Osteoblast (primary cell): ENCODE results near the gene SYAP1. TPM values are rescaled to one million over a fixed set of nuclear protein-coding genes. Genes with fewer than 3 reads are reported as not detected.
A peak's percentile ranks its signal among the peaks of the same experiment; 100 is the strongest.
"Not testable (repeated sequence)": the region's sequence is repeated elsewhere in the genome, so short reads cannot be mapped to it uniquely, and the experiment has no call there.

Experiments
- DNase-seq: peaks from one replicate; pipeline ENCODE4 v3.0.0; 2011; ENCODE audit warnings: low spot score, mixed read lengths; ENCODE audit not compliant: insufficient read length; ENCODE audit errors: missing footprints
- H2AFZ ChIP-seq: 2 replicates; pipeline ENCODE4 v1.6.0; 2011; ENCODE audit warnings: mild to moderate bottlenecking, low read length
- H3K27ac ChIP-seq: 2 replicates; pipeline ENCODE4 v1.5.1; 2011; ENCODE audit warnings: mild to moderate bottlenecking, low read depth, low read length, moderate library complexity
- H3K27me3 ChIP-seq: 2 replicates; pipeline ENCODE4 v1.6.0; 2012; ENCODE audit warnings: mild to moderate bottlenecking, control low read depth, inconsistent platforms, low read length, moderate library complexity; ENCODE audit not compliant: insufficient read depth
- H3K36me3 ChIP-seq: 2 replicates; pipeline ENCODE4 v1.5.1; 2011; ENCODE audit warnings: mild to moderate bottlenecking, low read length, control low read depth, moderate library complexity; ENCODE audit not compliant: insufficient read depth
- H3K4me1 ChIP-seq: 2 replicates; pipeline ENCODE4 v1.5.1; 2011; ENCODE audit warnings: mild to moderate bottlenecking, low read length, control low read depth, moderate library complexity; ENCODE audit not compliant: insufficient read depth
- H3K4me2 ChIP-seq: 2 replicates; pipeline ENCODE4 v1.6.0; 2011; ENCODE audit warnings: mild to moderate bottlenecking, low read length; ENCODE audit not compliant: insufficient read depth
- H3K4me3 ChIP-seq: fragments of 200-600 bp; sonication (generic); 3 replicates; pipeline ENCODE4 v1.5.1; 2012; ENCODE audit warnings: mild to moderate bottlenecking, low read length, inconsistent platforms; ENCODE audit not compliant: insufficient read depth
- H3K79me2 ChIP-seq: 2 replicates; pipeline ENCODE4 v1.6.0; 2012; ENCODE audit warnings: mild to moderate bottlenecking, low read length, control low read depth, inconsistent platforms; ENCODE audit not compliant: insufficient read depth
- H3K9me3 ChIP-seq: 2 replicates; pipeline ENCODE4 v1.5.1; 2011; ENCODE audit warnings: low read depth, low read length, control low read depth
- H4K20me1 ChIP-seq: 2 replicates; pipeline ENCODE4 v1.6.0; 2012; ENCODE audit warnings: mild to moderate bottlenecking, low read length, control low read depth; ENCODE audit not compliant: insufficient read depth
- total RNA-seq: library from RNA; depleted of rRNA; stranded (reverse); fragments of >200 nt; gene quantifications from 2 replicates; pipeline ENCODE4 v1.2.3, GENCODE V29; 2012
- TF ChIP-seq, protein P1 (sequence below): IDR thresholded peaks from 2 replicates; pipeline ENCODE4 v1.5.1; 2011; ENCODE audit warnings: mild to moderate bottlenecking, low read depth, low read length, moderate library complexity; ENCODE audit errors: extremely low read depth

The SYAP1 gene
- total RNA-seq, 1 donor, result 25.7 TPM

DNA sequence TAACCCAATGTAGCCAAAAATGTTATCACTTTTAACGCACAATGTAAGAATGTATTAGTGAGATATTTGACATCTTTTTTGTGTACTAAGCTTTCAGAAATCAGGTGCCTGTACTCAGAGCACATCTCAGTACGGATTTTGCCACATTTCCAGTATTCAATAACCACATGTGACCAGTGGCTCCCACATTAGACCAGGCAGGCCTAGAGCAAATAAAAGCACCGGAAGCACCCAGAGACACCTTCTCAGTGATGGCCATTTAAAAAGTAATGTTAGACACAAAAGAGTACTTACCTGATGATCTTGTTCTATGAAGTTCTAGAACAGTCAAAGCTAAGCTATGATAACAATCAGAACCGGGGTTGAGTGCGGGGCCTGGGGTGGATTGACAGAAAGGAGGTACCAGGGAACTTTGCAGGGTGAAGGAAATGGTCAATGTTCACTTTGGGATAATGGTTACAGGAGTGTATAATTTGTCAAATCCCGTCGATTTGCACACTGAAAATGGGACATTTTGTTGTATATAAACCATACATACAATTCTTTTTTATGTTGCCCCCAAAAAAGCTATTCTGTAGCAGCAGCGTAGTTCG, 8.1 kb upstream of the SYAP1 start:
- Histone ChIP-seq H3K27ac (no peak overlapping the region), H2AFZ (peak overlapping the region; percentile 99), H3K36me3 (no peaks in the 10 kb centered on the region), H3K4me2 (peak overlapping the region; percentile 92), H3K27me3 (peaks cover 7% of the 10 kb centered on the region), H3K4me1 (no peaks in the 10 kb centered on the region), H3K79me2 (no peaks in the 10 kb centered on the region), H3K9me3 (no peaks in the 10 kb centered on the region), H4K20me1 (no peaks in the 10 kb centered on the region), H3K4me3 (peak overlapping the region; percentile 81)
- TF ChIP-seq, protein P1, sequence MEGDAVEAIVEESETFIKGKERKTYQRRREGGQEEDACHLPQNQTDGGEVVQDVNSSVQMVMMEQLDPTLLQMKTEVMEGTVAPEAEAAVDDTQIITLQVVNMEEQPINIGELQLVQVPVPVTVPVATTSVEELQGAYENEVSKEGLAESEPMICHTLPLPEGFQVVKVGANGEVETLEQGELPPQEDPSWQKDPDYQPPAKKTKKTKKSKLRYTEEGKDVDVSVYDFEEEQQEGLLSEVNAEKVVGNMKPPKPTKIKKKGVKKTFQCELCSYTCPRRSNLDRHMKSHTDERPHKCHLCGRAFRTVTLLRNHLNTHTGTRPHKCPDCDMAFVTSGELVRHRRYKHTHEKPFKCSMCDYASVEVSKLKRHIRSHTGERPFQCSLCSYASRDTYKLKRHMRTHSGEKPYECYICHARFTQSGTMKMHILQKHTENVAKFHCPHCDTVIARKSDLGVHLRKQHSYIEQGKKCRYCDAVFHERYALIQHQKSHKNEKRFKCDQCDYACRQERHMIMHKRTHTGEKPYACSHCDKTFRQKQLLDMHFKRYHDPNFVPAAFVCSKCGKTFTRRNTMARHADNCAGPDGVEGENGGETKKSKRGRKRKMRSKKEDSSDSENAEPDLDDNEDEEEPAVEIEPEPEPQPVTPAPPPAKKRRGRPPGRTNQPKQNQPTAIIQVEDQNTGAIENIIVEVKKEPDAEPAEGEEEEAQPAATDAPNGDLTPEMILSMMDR, result no peak
- DNase-seq, result peak; percentile 73

GRCh38 chrX:16711893-16712547, 7.4 kb upstream of the SYAP1 start:
- H3K27ac ChIP-seq, result peak overlapping the region; percentile 28
- TF ChIP-seq, protein P1, result no peak
- H3K36me3 ChIP-seq, result no peaks in the 10 kb centered on the region
- peaks cover 7% of the 10 kb centered on the region for H3K27me3 ChIP-seq
- no peaks in the 10 kb centered on the region for H3K79me2 ChIP-seq
- H4K20me1 ChIP-seq, result no peaks in the 10 kb centered on the region
- no peaks in the 10 kb centered on the region for H3K4me1 ChIP-seq
- peak overlapping the region; percentile 92 for H3K4me2 ChIP-seq
- peak; percentile 88 for DNase-seq
- peak overlapping the region; percentile 81 for H3K4me3 ChIP-seq
- H2AFZ ChIP-seq, result peak overlapping the region; percentile 99
- H3K9me3 ChIP-seq, result no peaks in the 10 kb centered on the region

DNA sequence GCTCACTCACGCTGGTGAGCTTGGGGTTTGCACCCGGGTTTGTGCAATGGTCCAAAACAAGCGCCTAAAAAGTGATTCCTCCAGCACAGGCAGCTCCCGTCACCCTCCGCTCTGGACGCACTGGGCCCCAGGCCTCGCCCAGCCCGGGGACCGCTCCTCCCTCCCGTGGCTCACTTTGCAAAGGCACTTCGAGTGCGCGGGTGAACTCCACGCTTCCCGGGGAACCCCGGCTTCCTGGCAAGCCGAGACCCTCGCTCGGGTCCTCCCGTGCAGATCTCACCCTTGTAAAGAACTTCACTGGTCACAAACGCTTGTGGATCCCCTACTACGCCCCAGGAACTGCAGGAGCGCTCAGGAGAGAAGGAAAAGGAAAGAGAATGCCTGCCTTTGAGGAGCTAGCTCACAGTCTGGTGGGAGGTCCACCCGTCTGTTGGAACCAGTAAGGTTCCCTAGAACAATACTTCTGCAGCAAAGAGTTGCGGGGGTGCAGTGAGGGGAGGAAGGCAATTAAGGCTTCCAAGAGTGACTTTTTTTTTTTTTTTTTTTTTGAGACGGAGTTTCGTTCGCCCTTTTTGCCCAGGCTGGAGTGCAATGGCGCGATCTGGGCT, 6.8 kb upstream of the SYAP1 start, which contains the start of gene CTPS2:
CTPS2 (minus strand) TSS at position 122 of the 608 bp plus-strand sequence. CDS start 9,767 bp downstream, outside the sequence.
- peak; percentile 97 for DNase-seq
- no peaks in the 10 kb centered on the region for H3K4me1 ChIP-seq
- H3K79me2 ChIP-seq, result no peaks in the 10 kb centered on the region
- peak within 1 kb of the TSS; percentile 99 for H2AFZ ChIP-seq
- peak within 1 kb of the TSS; percentile 81 for H3K4me3 ChIP-seq
- H3K27ac ChIP-seq, result peak within 1 kb of the TSS; percentile 28
- H3K36me3 ChIP-seq, result no peaks in the 10 kb centered on the region
- TF ChIP-seq, protein P1, result no peak
- H3K4me2 ChIP-seq, result peak within 1 kb of the TSS; percentile 92
- H4K20me1 ChIP-seq, result no peaks in the 10 kb centered on the region
- no peaks in the 10 kb centered on the region for H3K9me3 ChIP-seq
- H3K27me3 ChIP-seq, result peaks cover 7% of the 10 kb centered on the region

- Histone ChIP-seq H3K4me3 (no peak overlapping the region), H3K27ac (no peak overlapping the region), H3K27me3 (peaks cover 7% of the 10 kb centered on the region), H3K9me3 (no peaks in the 10 kb centered on the region), H3K36me3 (no peaks in the 10 kb centered on the region), H3K79me2 (no peaks in the 10 kb centered on the region), H3K4me2 (no peak overlapping the region), H4K20me1 (no peaks in the 10 kb centered on the region), H2AFZ (no peak overlapping the region), H3K4me1 (peaks cover 3% of the 10 kb centered on the region)
- DNase-seq, result no peak
- TF ChIP-seq, protein P1, result no peak
Measured at GRCh38 chrX:16714504-16714903, 4.9 kb upstream of the SYAP1 start.

DNA sequence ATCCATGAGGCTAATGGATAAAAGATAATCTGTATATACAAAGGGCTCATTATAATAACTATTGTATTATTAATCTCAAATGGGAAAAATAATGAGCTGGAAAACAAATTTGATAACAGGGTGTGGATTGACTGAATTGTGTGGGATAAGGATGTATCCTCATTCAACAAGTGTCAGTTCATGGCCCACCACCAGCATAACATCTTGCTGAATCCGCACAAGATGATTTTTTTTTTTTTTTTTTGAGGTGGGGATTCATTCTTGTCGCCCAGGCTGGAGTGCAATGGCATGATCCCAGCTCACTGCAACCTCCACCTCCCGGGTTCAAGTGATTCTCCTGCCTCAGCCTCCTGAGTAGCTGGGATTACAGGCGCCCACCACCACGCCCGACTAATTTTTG, 3.8 kb upstream of the SYAP1 start:
- not testable (repeated sequence) for H3K27me3 ChIP-seq, DNase-seq, H3K36me3 ChIP-seq, H3K4me3 ChIP-seq, H3K27ac ChIP-seq, H3K4me2 ChIP-seq, H2AFZ ChIP-seq, H3K4me1 ChIP-seq, H3K9me3 ChIP-seq, H4K20me1 ChIP-seq
- peaks cover 11% of the 10 kb centered on the region for H3K79me2 ChIP-seq
